Measurements from ENCODE around the gene PRXL2A. TPM values are rescaled to one million over a fixed set of nuclear protein-coding genes. Genes with fewer than 3 reads are reported as not detected.

Gene PRXL2A
- total and polyA plus RNA-seq, 10 of the 15 experiments (the other 5 are each of a cell fraction or from before 2014, with no cell fraction given), result 2.8 to 15.6 (median 11.1) TPM

DNA sequence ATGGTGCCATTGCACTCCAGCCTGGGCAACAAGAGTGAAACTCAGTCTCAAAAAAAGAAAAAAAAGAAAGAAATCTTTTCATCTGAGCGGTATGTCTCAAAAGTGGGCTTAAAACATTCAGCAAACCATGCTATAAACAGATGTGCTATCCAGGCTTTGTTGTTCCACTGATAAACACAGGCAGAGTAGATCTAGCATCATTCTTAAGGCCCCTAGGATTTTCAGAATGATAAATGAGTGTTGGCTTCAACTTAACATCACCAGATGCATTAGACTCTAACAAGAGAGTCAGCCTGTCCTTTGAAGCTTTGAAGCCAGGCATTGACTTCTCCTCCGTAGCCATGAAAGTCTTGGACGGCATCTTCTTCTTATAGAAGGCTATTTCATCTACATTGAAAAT is 28.6 kb upstream of the PRXL2A start:
- TF ChIP-seq ZSCAN29 (IDR thresholded peaks at IDR 0.05) (no peak), CREB1 (IDR thresholded peaks at IDR 0.05; ENCODE audit: low read depth) (no peak), SREBF2 (IDR thresholded peaks at IDR 0.05; ENCODE audit: low read length) (no peak), SREBF1 (IDR thresholded peaks at IDR 0.05; ENCODE audit: low read length) (no peak)
- TF ChIP-seq, protein P1, sequence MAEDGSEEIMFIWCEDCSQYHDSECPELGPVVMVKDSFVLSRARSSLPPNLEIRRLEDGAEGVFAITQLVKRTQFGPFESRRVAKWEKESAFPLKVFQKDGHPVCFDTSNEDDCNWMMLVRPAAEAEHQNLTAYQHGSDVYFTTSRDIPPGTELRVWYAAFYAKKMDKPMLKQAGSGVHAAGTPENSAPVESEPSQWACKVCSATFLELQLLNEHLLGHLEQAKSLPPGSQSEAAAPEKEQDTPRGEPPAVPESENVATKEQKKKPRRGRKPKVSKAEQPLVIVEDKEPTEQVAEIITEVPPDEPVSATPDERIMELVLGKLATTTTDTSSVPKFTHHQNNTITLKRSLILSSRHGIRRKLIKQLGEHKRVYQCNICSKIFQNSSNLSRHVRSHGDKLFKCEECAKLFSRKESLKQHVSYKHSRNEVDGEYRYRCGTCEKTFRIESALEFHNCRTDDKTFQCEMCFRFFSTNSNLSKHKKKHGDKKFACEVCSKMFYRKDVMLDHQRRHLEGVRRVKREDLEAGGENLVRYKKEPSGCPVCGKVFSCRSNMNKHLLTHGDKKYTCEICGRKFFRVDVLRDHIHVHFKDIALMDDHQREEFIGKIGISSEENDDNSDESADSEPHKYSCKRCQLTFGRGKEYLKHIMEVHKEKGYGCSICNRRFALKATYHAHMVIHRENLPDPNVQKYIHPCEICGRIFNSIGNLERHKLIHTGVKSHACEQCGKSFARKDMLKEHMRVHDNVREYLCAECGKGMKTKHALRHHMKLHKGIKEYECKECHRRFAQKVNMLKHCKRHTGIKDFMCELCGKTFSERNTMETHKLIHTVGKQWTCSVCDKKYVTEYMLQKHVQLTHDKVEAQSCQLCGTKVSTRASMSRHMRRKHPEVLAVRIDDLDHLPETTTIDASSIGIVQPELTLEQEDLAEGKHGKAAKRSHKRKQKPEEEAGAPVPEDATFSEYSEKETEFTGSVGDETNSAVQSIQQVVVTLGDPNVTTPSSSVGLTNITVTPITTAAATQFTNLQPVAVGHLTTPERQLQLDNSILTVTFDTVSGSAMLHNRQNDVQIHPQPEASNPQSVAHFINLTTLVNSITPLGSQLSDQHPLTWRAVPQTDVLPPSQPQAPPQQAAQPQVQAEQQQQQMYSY (CRISPR knock-in tag; IDR thresholded peaks at IDR 0.05), result no peak
- ATAC-seq (no peak), DNase-seq (ENCODE audit: low read depth, low spot score) (no peak), FAIRE-seq (no peak)
- H3K9ac ChIP-seq (ENCODE audit: control insufficient read depth, insufficient read depth, low read length), result no peak overlapping the region
- in situ Hi-C loops (cut with MboI), result loop anchor here (5.0 kb wide), 1 partner anchor 128 kb away; no protein-coding TSS in a partner anchor
- H3K9me3 ChIP-seq (replicated peaks; ENCODE audit: control insufficient read depth, insufficient read depth, low read length), result no peaks in the 10 kb centered on the region; the same call in 2 of the 3 replicates
- SMC1A ChIA-PET (ENCODE audit: uncharacterized antibody, unreplicated experiment), result interaction anchor here (1.8 to 1.9 kb wide), 2 partner anchors 65 to 126 kb away, joined by 7 read pairs; no protein-coding TSS in a partner anchor
- BruUV-seq (replicated peaks), result no TSS peak
- no peaks in the 10 kb centered on the region for H4K20me1 ChIP-seq (ENCODE audit: control insufficient read depth, insufficient read depth)
- CTCF ChIA-PET, result interaction anchor here (1.3 to 2.3 kb wide), 2 partner anchors 43 to 65 kb away, joined by 10 to 13 read pairs; no protein-coding TSS in a partner anchor
- no peak overlapping the region for H3K27ac ChIP-seq (ENCODE audit: control insufficient read depth, insufficient read depth)
- H3K36me3 ChIP-seq (ENCODE audit: control insufficient read depth in 2 of 2, insufficient read depth in 2 of 2, low read length in 1 of 2), result no peaks in the 10 kb centered on the region
- H3K4me1 ChIP-seq (ENCODE audit: control insufficient read depth, insufficient read depth, low read length), result no peaks in the 10 kb centered on the region
- no peak overlapping the region for H3K4me2 ChIP-seq (ENCODE audit: control insufficient read depth, insufficient read depth)
- H2AFZ ChIP-seq (ENCODE audit: control insufficient read depth, low read depth, low read length), result no peak overlapping the region
- H3K27me3 ChIP-seq (replicated peaks in 1 of 2; ENCODE audit: control insufficient read depth in 2 of 2, insufficient read depth in 2 of 2, low read length in 1 of 2), result peaks cover 0 to 4% of the 10 kb centered on the region in 2 experiments; a peak in 2 of 4 replicates
- RAD21 ChIA-PET (ENCODE audit: unreplicated experiment), result interaction anchor here (0.9 kb wide), 1 partner anchor 126 kb away, joined by 3 read pairs; no protein-coding TSS in a partner anchor
- no peak overlapping the region for H3K4me3 ChIP-seq
- 48% methylated on average over 3 of the region's 3 CpGs for WGBS (ENCODE audit: insufficient coverage, insufficient replicate concordance, low lambda C conversion rate, missing lambda C conversion rate)
- H3K79me2 ChIP-seq (ENCODE audit: control insufficient read depth, insufficient read depth, low read length), result no peaks in the 10 kb centered on the region
- intact Hi-C loops (cut with micrococcal nuclease; ENCODE audit: unreplicated experiment), result loop anchor here (5.0 to 10.0 kb wide), 3 partner anchors 123 to 543 kb away; no protein-coding TSS in a partner anchor
- POLR2A ChIA-PET, result no interaction called here

Measured in GM12878 (cell line).